Measurements from ENCODE around the gene FAM32A. TPM values are rescaled to one million over a fixed set of nuclear protein-coding genes. Genes with fewer than 3 reads are reported as not detected.

Gene FAM32A
- total RNA-seq, 1 donor from 2014 or later = 68.6 TPM

DNA sequence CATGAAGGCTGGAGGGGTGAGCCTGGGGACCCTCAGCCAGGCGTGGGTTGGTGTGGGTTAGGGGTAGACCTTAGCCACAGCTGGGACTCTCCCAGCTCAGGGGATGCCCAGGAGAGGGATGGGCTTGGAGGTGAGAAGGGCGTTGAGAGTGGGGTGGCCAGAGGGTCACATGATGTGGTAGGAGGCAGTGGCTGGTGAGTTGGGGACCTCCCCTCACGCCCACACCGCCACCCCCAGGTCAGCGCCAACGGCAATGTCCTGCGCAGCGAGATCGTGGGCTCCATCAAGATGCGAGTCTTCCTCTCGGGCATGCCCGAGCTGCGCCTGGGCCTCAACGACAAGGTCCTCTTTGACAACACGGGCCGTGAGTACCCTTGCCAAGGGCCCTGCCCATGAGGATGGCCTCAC lies 41.0 kb downstream of the FAM32A start:
- H3K36me3 Mint-ChIP-seq (ENCODE audit: low read depth) = peaks cover 61% of the 10 kb centered on the region
- intact Hi-C loops (cut with micrococcal nuclease) = no loop called here
- H3K27ac Mint-ChIP-seq = no peak overlapping the region
- H3K4me1 Mint-ChIP-seq (ENCODE audit: low read depth) = no peaks in the 10 kb centered on the region
- DNase-seq (ENCODE audit: low spot score) = no peak
- no peaks in the 10 kb centered on the region for H3K27me3 Mint-ChIP-seq (ENCODE audit: low read depth)
- peaks cover 9% of the 10 kb centered on the region for H3K9me3 Mint-ChIP-seq
- H3K4me3 Mint-ChIP-seq (ENCODE audit: low read depth) = no peak overlapping the region

GRCh38 chr19:16226878-16227836 lies 41.9 kb downstream of the FAM32A start:
- H3K4me1 Mint-ChIP-seq (ENCODE audit: low read depth) = no peaks in the 10 kb centered on the region
- no peak overlapping the region for H3K4me3 Mint-ChIP-seq (ENCODE audit: low read depth)
- peaks cover 6% of the 10 kb centered on the region for H3K9me3 Mint-ChIP-seq
- peaks cover 58% of the 10 kb centered on the region for H3K36me3 Mint-ChIP-seq (ENCODE audit: low read depth)
- DNase-seq (ENCODE audit: low spot score) = no peak
- intact Hi-C loops (cut with micrococcal nuclease) = no loop called here
- H3K27me3 Mint-ChIP-seq (ENCODE audit: low read depth) = no peaks in the 10 kb centered on the region
- H3K27ac Mint-ChIP-seq = no peak overlapping the region

DNA sequence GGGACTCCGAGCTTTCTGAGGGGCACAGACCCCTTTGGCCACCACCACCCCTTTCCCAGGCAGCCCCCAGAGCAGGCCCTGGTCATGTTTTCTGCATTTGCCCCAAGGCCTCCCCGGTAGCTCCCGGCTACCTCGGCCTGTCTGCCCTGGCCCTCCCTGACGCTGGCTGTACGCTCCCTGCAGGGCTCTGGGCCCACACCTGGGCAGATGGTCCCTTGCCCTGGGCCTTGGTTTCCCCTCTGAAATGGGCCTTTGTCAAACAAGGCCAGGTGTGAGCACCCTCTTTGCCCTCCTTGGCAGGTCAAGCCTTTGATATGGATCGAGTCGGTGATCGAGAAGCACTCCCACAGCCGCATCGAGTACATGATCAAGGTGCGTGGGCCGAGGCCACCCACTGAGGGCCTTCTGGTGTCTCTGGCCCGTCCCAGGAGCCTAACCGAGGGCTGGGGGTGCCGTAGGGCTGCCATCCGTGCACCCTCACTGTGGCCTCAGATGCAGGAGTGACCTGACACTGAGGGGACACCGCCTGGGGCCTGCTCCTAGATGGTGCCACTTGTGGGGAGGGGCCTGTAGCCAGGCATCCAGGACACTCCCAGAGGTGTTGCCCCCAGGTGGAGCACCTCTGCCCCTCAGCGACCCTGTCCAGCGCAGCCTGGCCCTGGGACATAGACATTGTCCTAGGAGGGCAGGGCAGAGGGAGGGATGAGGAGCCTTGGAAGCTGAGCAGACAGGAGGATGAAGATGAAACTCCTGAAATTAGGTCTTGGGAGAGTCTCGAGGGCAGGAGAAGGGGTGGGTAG lies 42.8 kb downstream of the FAM32A start:
- DNase-seq (ENCODE audit: low spot score) = no peak
- no peak overlapping the region for H3K4me3 Mint-ChIP-seq (ENCODE audit: low read depth)
- intact Hi-C loops (cut with micrococcal nuclease) = no loop called here
- H3K27me3 Mint-ChIP-seq (ENCODE audit: low read depth) = no peaks in the 10 kb centered on the region
- no peaks in the 10 kb centered on the region for H3K4me1 Mint-ChIP-seq (ENCODE audit: low read depth)
- H3K9me3 Mint-ChIP-seq = no peaks in the 10 kb centered on the region
- H3K27ac Mint-ChIP-seq = no peak overlapping the region
- peaks cover 56% of the 10 kb centered on the region for H3K36me3 Mint-ChIP-seq (ENCODE audit: low read depth)

DNA sequence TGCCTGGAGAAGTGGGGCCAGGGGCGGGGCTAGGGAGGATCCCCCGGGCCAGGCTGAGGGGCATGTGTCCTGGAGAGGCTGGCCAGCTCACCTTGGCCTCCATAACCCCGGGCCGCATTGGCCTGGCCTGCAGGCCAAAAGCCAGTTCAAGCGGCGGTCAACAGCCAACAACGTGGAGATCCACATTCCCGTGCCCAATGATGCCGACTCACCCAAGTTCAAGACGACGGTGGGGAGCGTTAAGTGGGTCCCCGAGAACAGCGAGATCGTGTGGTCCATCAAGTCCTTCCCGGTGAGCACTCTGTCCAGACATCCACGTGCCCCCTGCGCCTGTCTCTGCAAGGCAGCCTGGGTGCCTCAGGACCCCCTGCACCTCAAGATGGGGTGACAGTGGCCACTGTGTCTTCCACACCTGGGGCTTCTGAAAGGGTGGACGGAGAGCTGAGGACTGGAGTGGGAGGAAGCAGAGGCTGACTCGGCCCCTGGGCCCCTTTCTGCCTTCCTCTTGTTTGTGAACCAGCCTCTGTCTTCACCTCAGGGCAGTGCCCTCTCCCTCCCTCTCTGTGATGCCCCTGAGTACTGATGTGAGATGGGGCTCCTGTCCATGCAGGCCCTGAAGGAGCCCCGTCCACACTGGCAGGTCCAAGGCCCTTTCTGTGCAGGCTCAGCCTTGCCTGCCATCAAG lies 43.6 kb downstream of the FAM32A start:
- H3K36me3 Mint-ChIP-seq (ENCODE audit: low read depth) = peaks cover 50% of the 10 kb centered on the region
- no peaks in the 10 kb centered on the region for H3K4me1 Mint-ChIP-seq (ENCODE audit: low read depth)
- H3K27me3 Mint-ChIP-seq (ENCODE audit: low read depth) = no peaks in the 10 kb centered on the region
- DNase-seq (ENCODE audit: low spot score) = no peak
- intact Hi-C loops (cut with micrococcal nuclease) = no loop called here
- no peaks in the 10 kb centered on the region for H3K9me3 Mint-ChIP-seq
- no peak overlapping the region for H3K27ac Mint-ChIP-seq
- H3K4me3 Mint-ChIP-seq (ENCODE audit: low read depth) = no peak overlapping the region

DNA sequence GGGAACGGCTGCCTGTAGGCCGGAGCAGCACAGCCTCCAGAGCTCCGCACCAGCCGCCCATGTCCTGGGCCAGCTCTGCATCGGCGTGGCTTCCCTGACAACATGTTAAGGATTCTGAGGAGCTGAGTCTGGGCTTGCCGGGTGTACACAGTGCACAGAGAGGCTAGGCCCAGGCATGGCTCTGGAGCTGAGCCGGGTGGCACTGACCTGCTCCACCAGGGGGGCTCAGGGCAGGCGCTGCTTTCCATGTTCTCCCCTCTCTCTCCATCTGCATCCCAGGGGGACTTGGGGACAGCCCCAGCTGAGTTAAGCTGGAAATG lies 44.1 kb downstream of the FAM32A start:
- peaks cover 48% of the 10 kb centered on the region for H3K36me3 Mint-ChIP-seq (ENCODE audit: low read depth)
- no peaks in the 10 kb centered on the region for H3K9me3 Mint-ChIP-seq
- H3K4me1 Mint-ChIP-seq (ENCODE audit: low read depth) = no peaks in the 10 kb centered on the region
- no peak overlapping the region for H3K4me3 Mint-ChIP-seq (ENCODE audit: low read depth)
- no peak overlapping the region for H3K27ac Mint-ChIP-seq
- intact Hi-C loops (cut with micrococcal nuclease) = no loop called here
- no peak for DNase-seq (ENCODE audit: low spot score)
- no peaks in the 10 kb centered on the region for H3K27me3 Mint-ChIP-seq (ENCODE audit: low read depth)

DNA sequence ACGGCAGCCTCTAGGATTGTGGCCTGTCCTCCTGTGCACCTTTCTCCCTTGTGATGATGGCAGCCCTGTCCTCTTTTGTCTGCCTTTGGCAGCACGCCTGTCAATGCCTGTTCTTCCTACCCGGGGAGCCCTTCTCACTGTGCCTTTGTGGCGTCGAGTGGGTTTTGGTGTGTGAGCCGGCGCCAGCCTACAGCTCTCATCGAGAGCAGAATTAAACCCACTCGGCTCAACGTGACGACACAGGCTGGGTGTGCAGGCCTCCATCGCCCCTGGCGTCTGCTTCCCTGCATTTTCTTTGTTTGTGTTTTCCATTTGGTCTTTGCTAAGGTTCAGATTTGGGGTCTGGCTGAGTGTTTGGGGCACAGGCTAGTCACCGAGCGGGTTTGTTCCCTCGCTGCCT lies 46.9 kb downstream of the FAM32A start:
- no peak for DNase-seq (ENCODE audit: low spot score)
- peaks cover 2% of the 10 kb centered on the region for H3K4me1 Mint-ChIP-seq (ENCODE audit: low read depth)
- H3K27ac Mint-ChIP-seq = no peak overlapping the region
- no peaks in the 10 kb centered on the region for H3K9me3 Mint-ChIP-seq
- H3K36me3 Mint-ChIP-seq (ENCODE audit: low read depth) = peaks cover 70% of the 10 kb centered on the region
- H3K4me3 Mint-ChIP-seq (ENCODE audit: low read depth) = no peak overlapping the region
- intact Hi-C loops (cut with micrococcal nuclease) = no loop called here
- H3K27me3 Mint-ChIP-seq (ENCODE audit: low read depth) = no peaks in the 10 kb centered on the region

- Mint-ChIP-seq H3K4me3 (ENCODE audit: low read depth) (no peak overlapping the region), H3K36me3 (ENCODE audit: low read depth) (peaks cover 70% of the 10 kb centered on the region), H3K9me3 (no peaks in the 10 kb centered on the region), H3K4me1 (ENCODE audit: low read depth) (peaks cover 2% of the 10 kb centered on the region), H3K27me3 (ENCODE audit: low read depth) (no peaks in the 10 kb centered on the region), H3K27ac (no peak overlapping the region)
- intact Hi-C loops (cut with micrococcal nuclease) = no loop called here
- DNase-seq (ENCODE audit: low spot score) = no peak
These were observed 47.4 kb downstream of the FAM32A start for GRCh38 chr19:16232568-16232967.

DNA sequence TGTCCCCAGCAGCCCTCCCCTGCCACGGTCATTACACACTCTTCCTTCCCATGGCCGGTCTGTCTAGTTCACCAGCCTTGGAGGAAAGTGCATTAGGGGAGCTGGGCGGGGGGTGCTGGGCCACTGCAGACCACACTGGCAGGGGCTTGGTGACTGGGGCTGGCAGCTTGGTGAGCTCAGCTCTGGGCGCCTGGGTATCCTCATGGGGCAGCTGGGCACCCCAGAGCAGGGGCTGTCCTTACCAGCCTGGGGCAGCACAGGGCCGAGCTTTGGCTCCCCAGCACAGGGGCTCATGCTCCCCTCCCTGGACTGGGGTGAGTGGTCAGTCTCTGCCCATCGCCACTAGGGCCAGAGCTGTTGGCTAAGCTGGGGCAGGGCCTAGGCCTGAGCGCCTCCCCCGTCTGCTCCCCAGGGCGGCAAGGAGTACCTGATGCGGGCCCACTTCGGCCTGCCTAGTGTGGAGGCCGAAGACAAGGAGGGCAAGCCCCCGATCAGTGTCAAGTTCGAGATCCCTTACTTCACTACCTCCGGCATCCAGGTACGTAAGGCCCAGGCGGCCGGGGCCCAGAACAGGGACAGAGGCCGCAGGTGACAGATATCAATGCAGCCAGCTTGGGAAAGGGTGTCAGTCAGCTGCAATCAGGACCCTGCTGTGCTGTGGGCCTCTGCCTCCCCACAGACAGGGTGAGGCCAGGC lies 48.0 kb downstream of the FAM32A start:
- no peak overlapping the region for H3K4me3 Mint-ChIP-seq (ENCODE audit: low read depth)
- DNase-seq (ENCODE audit: low spot score) = no peak
- intact Hi-C loops (cut with micrococcal nuclease) = no loop called here
- H3K9me3 Mint-ChIP-seq = no peaks in the 10 kb centered on the region
- H3K36me3 Mint-ChIP-seq (ENCODE audit: low read depth) = peaks cover 66% of the 10 kb centered on the region
- no peak overlapping the region for H3K27ac Mint-ChIP-seq
- no peaks in the 10 kb centered on the region for H3K27me3 Mint-ChIP-seq (ENCODE audit: low read depth)
- peaks cover 5% of the 10 kb centered on the region for H3K4me1 Mint-ChIP-seq (ENCODE audit: low read depth)

DNA sequence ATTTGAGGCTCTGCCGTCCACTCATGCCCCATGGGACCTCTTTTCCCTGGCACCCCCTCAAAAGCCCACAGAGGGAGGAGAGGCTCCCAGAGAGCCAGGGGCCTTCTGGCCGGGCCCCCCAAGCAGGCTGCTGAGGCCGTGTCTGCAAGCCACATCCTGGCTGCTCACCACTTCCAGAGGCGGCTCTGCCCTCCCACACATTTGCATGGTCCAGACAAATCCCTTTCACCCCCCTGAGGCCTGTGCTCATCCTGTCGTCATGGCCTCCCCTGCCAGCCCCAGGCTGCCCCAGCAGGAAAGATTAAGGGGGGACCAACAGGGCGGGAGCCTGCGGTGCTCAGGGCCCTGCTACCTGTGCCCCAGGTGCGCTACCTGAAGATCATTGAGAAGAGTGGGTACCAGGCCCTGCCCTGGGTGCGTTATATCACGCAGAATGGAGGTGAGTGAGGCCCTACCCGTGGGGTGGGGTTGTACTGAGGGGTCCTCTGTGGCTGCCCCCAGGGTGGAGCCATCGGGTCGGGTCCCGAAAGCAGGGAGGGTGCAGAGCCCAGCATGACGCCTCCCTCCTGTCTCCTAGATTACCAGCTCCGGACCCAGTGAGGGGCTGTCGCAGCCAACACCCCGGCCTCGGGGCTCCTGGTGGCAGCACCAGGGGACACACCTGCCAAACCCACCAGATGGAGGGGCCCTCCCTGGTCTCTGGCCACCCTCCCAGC lies 48.8 kb downstream of the FAM32A start:
- H3K27ac Mint-ChIP-seq = no peak overlapping the region
- H3K4me1 Mint-ChIP-seq (ENCODE audit: low read depth) = peaks cover 8% of the 10 kb centered on the region
- H3K36me3 Mint-ChIP-seq (ENCODE audit: low read depth) = peaks cover 58% of the 10 kb centered on the region
- intact Hi-C loops (cut with micrococcal nuclease) = no loop called here
- no peaks in the 10 kb centered on the region for H3K9me3 Mint-ChIP-seq
- H3K4me3 Mint-ChIP-seq (ENCODE audit: low read depth) = no peak overlapping the region
- H3K27me3 Mint-ChIP-seq (ENCODE audit: low read depth) = no peaks in the 10 kb centered on the region
- no peak for DNase-seq (ENCODE audit: low spot score)

- H3K36me3 Mint-ChIP-seq (ENCODE audit: low read depth) = peaks cover 51% of the 10 kb centered on the region
- DNase-seq (ENCODE audit: low spot score) = no peak
- H3K27ac Mint-ChIP-seq = no peak overlapping the region
- no peaks in the 10 kb centered on the region for H3K9me3 Mint-ChIP-seq
- no peak overlapping the region for H3K4me3 Mint-ChIP-seq (ENCODE audit: low read depth)
- intact Hi-C loops (cut with micrococcal nuclease) = no loop called here
- H3K27me3 Mint-ChIP-seq (ENCODE audit: low read depth) = no peaks in the 10 kb centered on the region
- H3K4me1 Mint-ChIP-seq (ENCODE audit: low read depth) = peaks cover 8% of the 10 kb centered on the region
These were observed 49.6 kb downstream of the FAM32A start for GRCh38 chr19:16234552-16235445.

DNA sequence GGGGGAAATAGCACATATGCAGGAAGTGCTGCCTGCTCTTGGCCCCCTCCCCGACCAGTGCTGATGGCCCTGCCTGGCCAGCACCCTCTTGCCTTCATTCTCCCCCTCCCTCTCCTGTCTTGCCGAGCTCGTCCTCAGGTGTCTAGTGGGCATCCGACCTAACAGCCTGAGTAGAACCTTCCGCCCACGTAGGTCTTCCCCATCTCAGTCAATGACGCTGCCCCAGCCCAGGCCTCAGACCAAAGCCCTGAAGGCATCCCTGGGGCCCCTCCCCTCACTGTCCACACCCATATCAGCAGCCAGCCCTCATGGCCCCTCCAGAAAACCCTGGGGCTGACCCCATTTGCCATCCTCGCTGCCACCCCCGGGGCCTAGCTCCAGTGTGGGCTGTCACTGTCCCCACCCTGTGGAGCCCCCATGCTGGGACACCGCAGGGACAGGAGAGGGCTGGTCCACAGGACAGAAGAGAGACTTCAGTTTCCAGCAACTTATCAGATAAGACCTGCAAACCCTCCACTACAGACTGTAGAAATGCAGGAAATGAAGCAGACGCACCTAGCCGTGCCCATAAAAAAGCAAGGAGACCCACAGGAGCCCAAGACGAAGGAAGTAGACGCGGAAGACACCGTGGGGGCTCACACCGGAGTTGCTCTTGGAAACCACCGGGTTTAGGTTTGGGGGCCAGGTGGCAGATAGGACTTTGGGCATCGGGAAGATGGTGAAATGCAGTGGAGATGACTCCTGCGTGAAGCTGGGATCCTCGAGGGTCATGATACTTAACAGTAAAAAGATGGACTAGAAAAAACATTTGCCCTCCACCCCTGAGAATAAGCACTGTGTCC lies 50.8 kb downstream of the FAM32A start:
- H3K27ac Mint-ChIP-seq = no peak overlapping the region
- DNase-seq (ENCODE audit: low spot score) = no peak

More for the DNA sequence above, 50.8 kb downstream of the FAM32A start:
- H3K9me3 Mint-ChIP-seq = no peaks in the 10 kb centered on the region
- no peaks in the 10 kb centered on the region for H3K27me3 Mint-ChIP-seq (ENCODE audit: low read depth)
- no peak overlapping the region for H3K4me3 Mint-ChIP-seq (ENCODE audit: low read depth)
- H3K4me1 Mint-ChIP-seq (ENCODE audit: low read depth) = peaks cover 8% of the 10 kb centered on the region
- intact Hi-C loops (cut with micrococcal nuclease) = no loop called here
- peaks cover 44% of the 10 kb centered on the region for H3K36me3 Mint-ChIP-seq (ENCODE audit: low read depth)
